Vagina (tissue), 2 donors: ENCODE results near the gene CPLX1. TPM values are rescaled to one million over a fixed set of nuclear protein-coding genes. Genes with fewer than 3 reads are reported as not detected.

Experiments used
- DNase-seq, 2 donors: peaks; one replicate each; pipeline ENCODE4 v3.0.0-alpha.2; 2017; ENCODE audit errors: extremely low spot score in 2 of 2
- H3K27ac ChIP-seq: fragments of 200-600 bp; sonication (generic); one replicate; pipeline ENCODE4 v1.5.1; 2019
- H3K27me3 ChIP-seq: fragments of 200-600 bp; sonication (generic); one replicate; pipeline ENCODE4 v1.5.1; 2019
- H3K36me3 ChIP-seq, 2 donors: fragments of 200-600 bp; sonication (generic); one replicate each; pipeline ENCODE4 v1.5.1; 2017 to 2019
- H3K4me1 ChIP-seq: fragments of 200-600 bp; sonication (generic); one replicate; pipeline ENCODE4 v1.5.1; 2019
- H3K4me3 ChIP-seq, 2 donors: fragments of 200-600 bp; sonication (generic); 1 replicate in 1 of 2; 2 replicates in 1 of 2; pipeline ENCODE4 v1.5.1; 2016 to 2019
- H3K9me3 ChIP-seq: fragments of 200-600 bp; sonication (generic); one replicate; pipeline ENCODE4 v1.5.1; 2019
- POLR2A ChIP-seq, 2 donors: fragments of 450-650 bp; IDR thresholded peaks; one replicate each; pipeline ENCODE4 v1.6.1; 2017; ENCODE audit warnings: antibody characterized with exemption in 2 of 2, mild to moderate bottlenecking in 2 of 2, moderate library complexity in 2 of 2
- POLR2AphosphoS5 ChIP-seq, 2 donors: sonication (generic); formaldehyde crosslinking; IDR thresholded peaks; one replicate each; pipeline ENCODE4 v1.9.0; 2017; ENCODE audit warnings: antibody characterized with exemption in 2 of 2, mild to moderate bottlenecking in 2 of 2, low read depth in 1 of 2; ENCODE audit not compliant: insufficient read depth in 1 of 2
- intact Hi-C: fragments of 100-400 bp; cut with DNase I; formaldehyde crosslinking; loops from one replicate; pipeline ENCODE4 v1.15.1; 2023
- total RNA-seq: library from RNA; depleted of rRNA; stranded (reverse); fragments of >200 nt; gene quantifications from one replicate; pipeline ENCODE4 v1.2.3, GENCODE V29; 2016
- TF ChIP-seq, protein P1 (sequence below), 3 experiments: fragments of 450-650 bp in 2 of 3; fragments of 200-600 bp in 1 of 3; sonication (generic) in 1 of 3; IDR thresholded peaks; one replicate each; pipeline ENCODE4 v1.5.1; 2017 to 2019; ENCODE audit warnings: antibody characterized with exemption in 3 of 3, mild to moderate bottlenecking in 2 of 3, moderate library complexity in 2 of 3

The CPLX1 gene
- total RNA-seq, 1 donor from 2014 or later, result 0.98 TPM

DNA sequence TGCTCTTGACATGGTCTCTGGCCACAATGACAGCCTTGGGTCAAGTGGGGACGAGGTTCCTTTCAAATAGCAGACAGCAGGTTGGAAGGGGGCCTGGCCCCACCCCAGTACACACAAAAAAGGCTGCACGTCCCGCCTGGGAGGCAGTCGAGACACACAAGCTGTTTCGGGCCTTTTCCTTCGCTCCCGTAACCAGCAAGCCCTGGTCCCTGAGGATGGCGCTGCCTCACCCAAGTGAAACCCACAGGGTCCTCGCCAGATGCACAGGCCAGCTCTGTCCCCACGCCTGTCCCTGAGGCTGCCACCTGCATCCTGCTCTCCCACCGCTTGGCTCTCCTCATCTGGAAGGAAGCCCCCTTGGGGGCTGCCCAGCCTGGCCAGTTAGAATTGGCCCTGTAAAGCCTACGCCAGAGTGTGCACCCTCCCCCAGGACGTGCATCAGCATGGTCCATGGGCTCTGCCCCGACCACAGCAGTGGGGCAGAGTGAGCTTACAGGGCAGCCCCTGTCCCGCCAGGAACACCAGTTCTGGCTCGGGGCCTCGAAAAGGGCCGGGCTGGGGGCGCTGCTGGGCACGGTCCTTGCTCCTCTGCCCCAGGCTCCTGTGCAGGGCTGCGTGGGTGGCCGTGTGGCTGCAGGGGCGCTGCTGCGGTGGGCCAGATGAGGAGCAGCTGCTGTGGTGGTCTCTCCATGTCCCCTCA lies 2.0 kb downstream of the CPLX1 start:
- Histone ChIP-seq H3K36me3 (no peaks in the 10 kb centered on the region), H3K9me3 (no peaks in the 10 kb centered on the region), H3K4me1 (peaks cover 13% of the 10 kb centered on the region), H3K27me3 (peaks cover 25% of the 10 kb centered on the region), H3K4me3 (no peak overlapping the region), H3K27ac (no peak overlapping the region)
- intact Hi-C loops, result no loop called here
- no peak for DNase-seq
- no peak for TF ChIP-seq POLR2AphosphoS5 (IDR thresholded peaks at IDR 0.05; ENCODE audit: insufficient read depth in 1 of 2, low read depth in 1 of 2)
- no peak for TF ChIP-seq POLR2A (IDR thresholded peaks at IDR 0.05)
- TF ChIP-seq, protein P1, sequence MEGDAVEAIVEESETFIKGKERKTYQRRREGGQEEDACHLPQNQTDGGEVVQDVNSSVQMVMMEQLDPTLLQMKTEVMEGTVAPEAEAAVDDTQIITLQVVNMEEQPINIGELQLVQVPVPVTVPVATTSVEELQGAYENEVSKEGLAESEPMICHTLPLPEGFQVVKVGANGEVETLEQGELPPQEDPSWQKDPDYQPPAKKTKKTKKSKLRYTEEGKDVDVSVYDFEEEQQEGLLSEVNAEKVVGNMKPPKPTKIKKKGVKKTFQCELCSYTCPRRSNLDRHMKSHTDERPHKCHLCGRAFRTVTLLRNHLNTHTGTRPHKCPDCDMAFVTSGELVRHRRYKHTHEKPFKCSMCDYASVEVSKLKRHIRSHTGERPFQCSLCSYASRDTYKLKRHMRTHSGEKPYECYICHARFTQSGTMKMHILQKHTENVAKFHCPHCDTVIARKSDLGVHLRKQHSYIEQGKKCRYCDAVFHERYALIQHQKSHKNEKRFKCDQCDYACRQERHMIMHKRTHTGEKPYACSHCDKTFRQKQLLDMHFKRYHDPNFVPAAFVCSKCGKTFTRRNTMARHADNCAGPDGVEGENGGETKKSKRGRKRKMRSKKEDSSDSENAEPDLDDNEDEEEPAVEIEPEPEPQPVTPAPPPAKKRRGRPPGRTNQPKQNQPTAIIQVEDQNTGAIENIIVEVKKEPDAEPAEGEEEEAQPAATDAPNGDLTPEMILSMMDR (IDR thresholded peaks at IDR 0.05), result no peak

DNA sequence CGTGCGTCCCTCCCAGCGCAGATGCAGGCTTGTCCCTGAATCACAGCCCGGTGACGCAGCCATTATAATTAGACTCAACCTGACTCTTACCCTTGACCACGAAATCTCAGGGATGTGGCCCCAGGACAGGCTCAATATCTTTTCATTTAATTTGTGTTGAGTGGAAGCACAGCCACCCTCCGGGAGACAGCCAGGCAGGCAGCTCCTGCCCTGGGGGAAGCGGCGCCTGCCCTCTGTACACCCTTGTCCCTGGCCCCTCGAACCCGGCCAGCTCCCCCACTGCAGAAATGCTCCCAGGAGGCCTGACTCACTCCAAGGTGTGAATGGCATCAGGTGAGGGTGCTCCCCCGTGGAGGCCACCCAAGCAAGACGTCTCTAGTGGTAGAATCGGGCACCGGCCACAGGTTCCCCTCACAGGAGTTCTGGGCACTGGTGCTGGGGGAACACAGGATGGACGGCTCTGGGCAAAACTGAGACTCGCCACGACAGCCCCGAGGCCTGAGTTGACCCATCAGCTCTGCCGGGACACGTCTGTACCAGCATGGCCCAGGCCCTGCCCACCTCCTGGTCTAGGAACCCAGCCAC lies 2.7 kb downstream of the CPLX1 start:
- peaks cover 13% of the 10 kb centered on the region for H3K4me1 ChIP-seq
- TF ChIP-seq, protein P1 (IDR thresholded peaks at IDR 0.05), result no peak
- TF ChIP-seq POLR2AphosphoS5 (IDR thresholded peaks at IDR 0.05; ENCODE audit: insufficient read depth in 1 of 2, low read depth in 1 of 2), result no peak
- no peak for TF ChIP-seq POLR2A (IDR thresholded peaks at IDR 0.05)
- H3K27ac ChIP-seq, result no peak overlapping the region
- no peaks in the 10 kb centered on the region for H3K9me3 ChIP-seq
- peaks cover 25% of the 10 kb centered on the region for H3K27me3 ChIP-seq
- DNase-seq, result no peak
- no peak overlapping the region for H3K4me3 ChIP-seq
- intact Hi-C loops, result no loop called here
- no peaks in the 10 kb centered on the region for H3K36me3 ChIP-seq

DNA sequence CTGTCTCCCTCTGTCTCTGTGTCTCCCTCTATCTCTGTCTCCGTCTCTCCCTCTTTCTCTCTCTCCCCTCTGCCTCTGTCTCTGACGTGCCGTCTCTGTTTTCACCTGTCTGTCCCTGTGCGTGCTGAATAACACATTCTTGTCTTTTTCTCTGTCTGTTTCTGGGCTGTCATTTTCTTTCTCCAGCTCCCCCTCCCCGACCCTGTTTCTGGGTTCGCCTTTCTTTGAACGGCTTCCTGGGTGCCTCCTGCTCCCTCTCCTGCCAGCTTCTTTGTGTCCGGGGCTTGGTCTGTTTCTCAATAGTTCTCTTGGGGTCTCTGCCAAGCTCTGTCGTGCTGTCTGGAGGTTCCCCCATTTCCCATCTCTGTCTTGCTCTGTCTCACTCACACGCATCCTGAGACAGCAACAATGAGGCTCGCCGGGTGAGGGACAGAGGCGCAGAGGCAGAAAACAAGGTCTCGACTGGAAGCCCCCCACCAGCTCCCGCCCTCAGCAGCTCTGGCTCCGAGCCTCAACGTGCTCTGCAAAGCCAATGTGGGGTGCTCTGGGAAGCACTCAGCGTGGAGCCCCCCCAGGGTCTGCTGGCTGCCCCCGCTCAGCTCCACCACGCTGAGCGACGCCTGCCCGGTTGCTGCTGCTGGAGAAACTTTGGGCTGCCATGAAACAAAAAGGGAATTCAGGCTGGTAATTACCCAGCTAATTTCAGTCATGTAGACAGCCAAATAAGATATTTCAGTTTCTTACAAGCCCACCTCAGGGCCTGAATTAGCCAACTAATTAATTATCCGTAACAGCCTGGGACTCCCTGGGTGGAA lies 3.4 kb downstream of the CPLX1 start:
- Histone ChIP-seq H3K9me3 (no peaks in the 10 kb centered on the region), H3K36me3 (no peaks in the 10 kb centered on the region), H3K27me3 (peaks cover 25% of the 10 kb centered on the region), H3K4me3 (no peak overlapping the region), H3K4me1 (peaks cover 13% of the 10 kb centered on the region), H3K27ac (no peak overlapping the region)
- TF ChIP-seq POLR2A (IDR thresholded peaks at IDR 0.05) (no peak), POLR2AphosphoS5 (IDR thresholded peaks at IDR 0.05; ENCODE audit: insufficient read depth in 1 of 2, low read depth in 1 of 2) (no peak)
- TF ChIP-seq, protein P1 (IDR thresholded peaks at IDR 0.05), result no peak
- no peak for DNase-seq
- intact Hi-C loops, result no loop called here

DNA sequence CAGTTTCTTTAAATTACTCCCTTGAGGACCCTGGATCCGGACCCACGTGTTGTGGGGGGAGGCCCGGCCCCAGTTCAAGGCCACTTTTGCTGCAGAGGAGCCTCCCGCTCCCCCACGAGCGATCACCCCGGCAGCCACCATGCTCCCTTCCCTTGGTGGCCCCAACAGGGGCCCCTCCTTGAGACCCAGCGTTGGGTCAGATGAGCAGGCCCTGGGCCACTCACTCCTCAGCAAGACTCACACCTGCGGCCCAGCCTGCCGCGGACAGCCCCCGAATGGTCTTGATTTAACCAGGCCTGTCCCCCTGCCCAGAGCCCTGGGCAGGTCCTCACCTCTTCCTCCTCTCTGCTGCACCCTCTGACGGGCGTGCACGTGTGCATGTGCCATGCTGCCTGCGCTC lies 4.3 kb downstream of the CPLX1 start:
- Histone ChIP-seq H3K9me3 (no peaks in the 10 kb centered on the region), H3K27me3 (peaks cover 18% of the 10 kb centered on the region), H3K4me3 (no peak overlapping the region), H3K36me3 (no peaks in the 10 kb centered on the region), H3K27ac (no peak overlapping the region), H3K4me1 (peaks cover 9% of the 10 kb centered on the region)
- intact Hi-C loops, result no loop called here
- no peak for DNase-seq
- TF ChIP-seq, protein P1 (IDR thresholded peaks at IDR 0.05), result no peak
- no peak for TF ChIP-seq POLR2A (IDR thresholded peaks at IDR 0.05)
- no peak for TF ChIP-seq POLR2AphosphoS5 (IDR thresholded peaks at IDR 0.05; ENCODE audit: insufficient read depth in 1 of 2, low read depth in 1 of 2)
